ENCODE measurements around the gene CLNS1A.

DNA sequence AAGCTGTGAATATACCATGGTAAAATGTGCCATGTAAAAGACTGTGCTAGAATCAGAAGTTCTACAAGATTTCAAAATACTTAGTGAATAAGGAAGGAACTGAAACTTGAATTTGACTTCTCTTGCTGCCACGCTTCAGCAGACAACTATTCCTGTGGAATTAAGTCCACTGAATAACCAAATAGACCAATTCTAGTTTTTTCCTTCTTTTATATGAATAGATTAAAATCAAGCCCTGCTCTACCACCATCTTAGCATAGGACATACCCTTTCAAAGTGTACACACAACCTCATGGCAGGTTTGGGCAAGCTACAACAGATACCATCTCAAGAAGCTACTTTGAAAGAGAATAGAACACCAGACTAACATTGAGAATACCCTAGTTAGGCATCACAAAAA is 23.4 kb upstream of the CLNS1A start:
- no peak for TF ChIP-seq GATA2 (IDR thresholded peaks at IDR 0.05; ENCODE audit: low read depth, low read length)
- no peak for TF ChIP-seq GATA3 (IDR thresholded peaks at IDR 0.05; ENCODE audit: low read depth, low read length)
